Right forelimb (tissue), 1 donor: ENCODE results near the gene LCNL1.

Experiments used
- DNase-seq: peaks from one replicate; pipeline ENCODE4 v3.0.0-alpha.2; 2018

The LCNL1 gene

GRCh38 chr9:137013571-137013940, 30.8 kb downstream of the LCNL1 start:
- no peak for DNase-seq

GRCh38 chr9:137014166-137014565, 31.4 kb downstream of the LCNL1 start:
- no peak for DNase-seq

- DNase-seq, result no peak
Measured at GRCh38 chr9:137014776-137015539, 32.2 kb downstream of the LCNL1 start.

- DNase-seq, result no peak
Measured at GRCh38 chr9:137015540-137015930, 32.7 kb downstream of the LCNL1 start.

GRCh38 chr9:137015976-137016375, 33.2 kb downstream of the LCNL1 start:
- DNase-seq, result no peak

GRCh38 chr9:137016436-137016835, 33.6 kb downstream of the LCNL1 start:
- no peak for DNase-seq

GRCh38 chr9:137017071-137017470, 34.3 kb downstream of the LCNL1 start:
- DNase-seq, result no peak

- no peak for DNase-seq
Measured at GRCh38 chr9:137017791-137018497, 35.2 kb downstream of the LCNL1 start.

- no peak for DNase-seq
Measured at GRCh38 chr9:137018761-137019559, 36.2 kb downstream of the LCNL1 start.

GRCh38 chr9:137019891-137020683, 37.3 kb downstream of the LCNL1 start:
- no peak for DNase-seq

- no peak for DNase-seq
Measured at GRCh38 chr9:137020771-137021567, 38.2 kb downstream of the LCNL1 start.

GRCh38 chr9:137021568-137021978, 38.8 kb downstream of the LCNL1 start:
- DNase-seq, result no peak

GRCh38 chr9:137021979-137022661, 39.3 kb downstream of the LCNL1 start:
- DNase-seq, result no peak

- DNase-seq, result no peak
Measured at GRCh38 chr9:137022662-137023008, 39.8 kb downstream of the LCNL1 start.

GRCh38 chr9:137023157-137023556, 40.4 kb downstream of the LCNL1 start:
- DNase-seq, result no peak

- no peak for DNase-seq
Measured at GRCh38 chr9:137023583-137023991, 40.8 kb downstream of the LCNL1 start.

GRCh38 chr9:137025517-137025966, 42.7 kb downstream of the LCNL1 start:
- no peak for DNase-seq

- DNase-seq, result no peak
Measured at GRCh38 chr9:137026384-137026783, 43.6 kb downstream of the LCNL1 start.

GRCh38 chr9:137026828-137027227, 44.0 kb downstream of the LCNL1 start:
- DNase-seq, result no peak

- DNase-seq, result no peak
Measured at GRCh38 chr9:137027369-137028262, 44.8 kb downstream of the LCNL1 start, which contains the start of gene ABCA2. Gene ABCA2, minus strand, starts transcription at chr9:137028237. Its CDS starts 97 bp downstream, at chr9:137028140.
